Astrocyte (in vitro differentiated cells and primary cell): ENCODE data around the gene SPTB.

Experiments
- EZH2 ChIP-seq: IDR thresholded peaks from 2 replicates; pipeline ENCODE4 v1.6.1; 2012; ENCODE audit warnings: mild to moderate bottlenecking, low read length, inconsistent platforms; ENCODE audit not compliant: insufficient read depth
- TF ChIP-seq, protein P1 (sequence below): IDR thresholded peaks from 2 replicates; pipeline ENCODE4 v1.5.1; 2011; ENCODE audit warnings: low read depth, mild to moderate bottlenecking, inconsistent platforms, low read length, moderate library complexity; ENCODE audit not compliant: insufficient read depth

DNA sequence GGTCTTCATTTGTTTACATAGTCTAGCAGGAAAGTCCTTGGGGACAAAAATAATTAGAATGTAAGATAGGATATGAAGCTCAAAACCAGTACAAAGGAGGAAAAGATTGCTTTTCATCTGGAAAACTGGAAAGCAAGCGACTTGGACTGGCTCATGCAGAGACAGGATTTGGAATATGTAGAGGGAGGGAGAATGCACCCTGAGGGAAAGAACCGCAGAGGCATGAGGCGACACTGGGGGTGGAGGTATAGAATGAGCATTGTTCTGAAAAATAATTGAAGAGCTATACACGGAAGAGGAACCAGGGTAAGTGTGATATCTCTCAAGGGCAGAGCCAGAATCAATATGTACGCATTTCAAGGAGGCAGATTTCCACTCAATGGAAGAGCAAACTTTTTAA is 90.0 kb downstream of the SPTB start:
- TF ChIP-seq, protein P1, sequence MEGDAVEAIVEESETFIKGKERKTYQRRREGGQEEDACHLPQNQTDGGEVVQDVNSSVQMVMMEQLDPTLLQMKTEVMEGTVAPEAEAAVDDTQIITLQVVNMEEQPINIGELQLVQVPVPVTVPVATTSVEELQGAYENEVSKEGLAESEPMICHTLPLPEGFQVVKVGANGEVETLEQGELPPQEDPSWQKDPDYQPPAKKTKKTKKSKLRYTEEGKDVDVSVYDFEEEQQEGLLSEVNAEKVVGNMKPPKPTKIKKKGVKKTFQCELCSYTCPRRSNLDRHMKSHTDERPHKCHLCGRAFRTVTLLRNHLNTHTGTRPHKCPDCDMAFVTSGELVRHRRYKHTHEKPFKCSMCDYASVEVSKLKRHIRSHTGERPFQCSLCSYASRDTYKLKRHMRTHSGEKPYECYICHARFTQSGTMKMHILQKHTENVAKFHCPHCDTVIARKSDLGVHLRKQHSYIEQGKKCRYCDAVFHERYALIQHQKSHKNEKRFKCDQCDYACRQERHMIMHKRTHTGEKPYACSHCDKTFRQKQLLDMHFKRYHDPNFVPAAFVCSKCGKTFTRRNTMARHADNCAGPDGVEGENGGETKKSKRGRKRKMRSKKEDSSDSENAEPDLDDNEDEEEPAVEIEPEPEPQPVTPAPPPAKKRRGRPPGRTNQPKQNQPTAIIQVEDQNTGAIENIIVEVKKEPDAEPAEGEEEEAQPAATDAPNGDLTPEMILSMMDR: no peak
- TF ChIP-seq EZH2: no peak
